Measurements from ENCODE around the gene NUDT1. TPM values are rescaled to one million over a fixed set of nuclear protein-coding genes. Genes with fewer than 3 reads are reported as not detected.

The NUDT1 gene
- total RNA-seq, 5 donors from 2014 or later (not counting 1 experiment from before 2014, with no cell fraction given) = 12.0 to 29.7 (median 21.4) TPM

- ChIA-PET CTCF (no interaction called here), POLR2A (interaction anchor here in 1 of 2 donors (0.6 kb wide), 1 partner anchor 11 kb away, joined by 3 read pairs; no protein-coding TSS in a partner anchor)
- ATAC-seq (replicated peaks in 1 of 4) = no peak
- no peaks in the 10 kb centered on the region for H3K9me3 ChIP-seq
- no peak overlapping the region for H3K27ac Mint-ChIP-seq
- peaks cover 6 to 12% of the 10 kb centered on the region in 2 donors for H3K36me3 ChIP-seq (ENCODE audit: control insufficient read depth in 2 of 2, extremely low read depth in 1 of 2, insufficient read depth in 1 of 2, low read length in 1 of 2)
- H3K4me3 ChIP-seq (ENCODE audit: control insufficient read depth in 1 of 2, extremely low read depth in 1 of 2, low read length in 1 of 2) = no peak overlapping the region
- H3K27me3 Mint-ChIP-seq = no peaks in the 10 kb centered on the region
- H3K4me1 Mint-ChIP-seq = no peaks in the 10 kb centered on the region
- no peak overlapping the region for H3K4me3 Mint-ChIP-seq
- H3K36me3 Mint-ChIP-seq = peaks cover 15% of the 10 kb centered on the region
- H3K4me1 ChIP-seq (ENCODE audit: control insufficient read depth in 1 of 2, extremely low read depth in 1 of 2, insufficient read depth in 2 of 2, low read length in 2 of 2) = no peaks in the 10 kb centered on the region
- 97% methylated on average over 5 of the region's 10 CpGs for WGBS (ENCODE audit: insufficient coverage)
- no peak for DNase-seq
- H3K27me3 ChIP-seq (replicated peaks in 1 of 2; ENCODE audit: control insufficient read depth in 2 of 2, extremely low read depth in 1 of 2, insufficient read depth in 2 of 2, low read length in 1 of 2) = no peaks in the 10 kb centered on the region
- no peaks in the 10 kb centered on the region for H3K9me3 Mint-ChIP-seq
- H3K27ac ChIP-seq (ENCODE audit: low read length) = no peak overlapping the region
Measured at GRCh38 chr7:2269991-2270460, 28.0 kb downstream of the NUDT1 start.

GRCh38 chr7:2270495-2270894 is 28.5 kb downstream of the NUDT1 start:
- 89% methylated on average over 5 of the region's 8 CpGs for WGBS (ENCODE audit: insufficient coverage)
- H3K27ac ChIP-seq (ENCODE audit: low read length) = no peak overlapping the region
- H3K4me1 ChIP-seq (ENCODE audit: control insufficient read depth in 1 of 2, extremely low read depth in 1 of 2, insufficient read depth in 2 of 2, low read length in 2 of 2) = no peaks in the 10 kb centered on the region
- H3K36me3 ChIP-seq (ENCODE audit: control insufficient read depth in 2 of 2, extremely low read depth in 1 of 2, insufficient read depth in 1 of 2, low read length in 1 of 2) = peaks cover 6 to 12% of the 10 kb centered on the region in 2 donors
- Mint-ChIP-seq H3K27ac (no peak overlapping the region), H3K4me3 (no peak overlapping the region), H3K36me3 (peaks cover 15% of the 10 kb centered on the region), H3K27me3 (no peaks in the 10 kb centered on the region), H3K4me1 (no peaks in the 10 kb centered on the region), H3K9me3 (no peaks in the 10 kb centered on the region)
- no peak overlapping the region for H3K4me3 ChIP-seq (ENCODE audit: control insufficient read depth in 1 of 2, extremely low read depth in 1 of 2, low read length in 1 of 2)
- H3K27me3 ChIP-seq (replicated peaks in 1 of 2; ENCODE audit: control insufficient read depth in 2 of 2, extremely low read depth in 1 of 2, insufficient read depth in 2 of 2, low read length in 1 of 2) = no peaks in the 10 kb centered on the region
- CTCF ChIA-PET = no interaction called here
- no peak for DNase-seq
- POLR2A ChIA-PET = interaction anchor here in 1 of 2 donors (0.6 kb wide), 1 partner anchor 10 kb away, joined by 3 read pairs; no protein-coding TSS in a partner anchor
- no peak for ATAC-seq (replicated peaks in 1 of 4)
- H3K9me3 ChIP-seq = no peaks in the 10 kb centered on the region

GRCh38 chr7:2271273-2272026 is 29.4 kb downstream of the NUDT1 start:
- Mint-ChIP-seq H3K4me3 (no peak overlapping the region), H3K27ac (no peak overlapping the region), H3K4me1 (no peaks in the 10 kb centered on the region), H3K27me3 (no peaks in the 10 kb centered on the region), H3K9me3 (no peaks in the 10 kb centered on the region), H3K36me3 (peaks cover 15% of the 10 kb centered on the region)
- no peak for DNase-seq
- Histone ChIP-seq H3K4me1 (ENCODE audit: control insufficient read depth in 1 of 2, extremely low read depth in 1 of 2, insufficient read depth in 2 of 2, low read length in 2 of 2) (no peaks in the 10 kb centered on the region), H3K27ac (ENCODE audit: low read length) (no peak overlapping the region), H3K36me3 (ENCODE audit: control insufficient read depth in 2 of 2, extremely low read depth in 1 of 2, insufficient read depth in 1 of 2, low read length in 1 of 2) (peaks cover 6 to 12% of the 10 kb centered on the region in 2 donors), H3K9me3 (no peaks in the 10 kb centered on the region), H3K27me3 (replicated peaks in 1 of 2; ENCODE audit: control insufficient read depth in 2 of 2, extremely low read depth in 1 of 2, insufficient read depth in 2 of 2, low read length in 1 of 2) (no peaks in the 10 kb centered on the region), H3K4me3 (ENCODE audit: control insufficient read depth in 1 of 2, extremely low read depth in 1 of 2, low read length in 1 of 2) (no peak overlapping the region)
- 90% methylated on average over 26 of the region's 27 CpGs for WGBS (ENCODE audit: insufficient coverage)
- ATAC-seq (replicated peaks in 1 of 4) = no peak
- ChIA-PET POLR2A (interaction anchor here in 1 of 2 donors (0.6 kb wide), 1 partner anchor 48 kb away, joined by 5 read pairs; no protein-coding TSS in a partner anchor), CTCF (no interaction called here)

GRCh38 chr7:2272031-2272430 is 30.0 kb downstream of the NUDT1 start:
- Histone ChIP-seq H3K4me3 (ENCODE audit: control insufficient read depth in 1 of 2, extremely low read depth in 1 of 2, low read length in 1 of 2) (no peak overlapping the region), H3K9me3 (no peaks in the 10 kb centered on the region), H3K36me3 (ENCODE audit: control insufficient read depth in 2 of 2, extremely low read depth in 1 of 2, insufficient read depth in 1 of 2, low read length in 1 of 2) (peaks cover 6 to 12% of the 10 kb centered on the region in 2 donors), H3K4me1 (ENCODE audit: control insufficient read depth in 1 of 2, extremely low read depth in 1 of 2, insufficient read depth in 2 of 2, low read length in 2 of 2) (no peaks in the 10 kb centered on the region), H3K27me3 (replicated peaks in 1 of 2; ENCODE audit: control insufficient read depth in 2 of 2, extremely low read depth in 1 of 2, insufficient read depth in 2 of 2, low read length in 1 of 2) (no peaks in the 10 kb centered on the region), H3K27ac (ENCODE audit: low read length) (no peak overlapping the region)
- no peak overlapping the region for H3K4me3 Mint-ChIP-seq
- no peak overlapping the region for H3K27ac Mint-ChIP-seq
- ChIA-PET POLR2A (interaction anchor here in 1 of 2 donors (0.6 kb wide), 1 partner anchor 47 kb away, joined by 5 read pairs; no protein-coding TSS in a partner anchor), CTCF (no interaction called here)
- H3K4me1 Mint-ChIP-seq = no peaks in the 10 kb centered on the region
- peaks cover 20% of the 10 kb centered on the region for H3K36me3 Mint-ChIP-seq
- 84% methylated on average over 7 of the region's 9 CpGs for WGBS (ENCODE audit: insufficient coverage)
- ATAC-seq (replicated peaks in 1 of 4) = no peak
- no peaks in the 10 kb centered on the region for H3K9me3 Mint-ChIP-seq
- DNase-seq = no peak
- H3K27me3 Mint-ChIP-seq = no peaks in the 10 kb centered on the region

- no peaks in the 10 kb centered on the region for H3K27me3 Mint-ChIP-seq
- Histone ChIP-seq H3K4me3 (ENCODE audit: control insufficient read depth in 1 of 2, extremely low read depth in 1 of 2, low read length in 1 of 2) (no peak overlapping the region), H3K4me1 (ENCODE audit: control insufficient read depth in 1 of 2, extremely low read depth in 1 of 2, insufficient read depth in 2 of 2, low read length in 2 of 2) (no peaks in the 10 kb centered on the region), H3K9me3 (no peaks in the 10 kb centered on the region), H3K27ac (ENCODE audit: low read length) (no peak overlapping the region), H3K36me3 (ENCODE audit: control insufficient read depth in 2 of 2, extremely low read depth in 1 of 2, insufficient read depth in 1 of 2, low read length in 1 of 2) (peaks cover 6 to 12% of the 10 kb centered on the region in 2 donors), H3K27me3 (replicated peaks in 1 of 2; ENCODE audit: control insufficient read depth in 2 of 2, extremely low read depth in 1 of 2, insufficient read depth in 2 of 2, low read length in 1 of 2) (no peaks in the 10 kb centered on the region)
- H3K9me3 Mint-ChIP-seq = no peaks in the 10 kb centered on the region
- no peak overlapping the region for H3K4me3 Mint-ChIP-seq
- WGBS (ENCODE audit: insufficient coverage) = 98% methylated on average over 18 of the region's 20 CpGs
- DNase-seq = no peak
- POLR2A ChIA-PET = no interaction called here
- no peak overlapping the region for H3K27ac Mint-ChIP-seq
- H3K4me1 Mint-ChIP-seq = no peaks in the 10 kb centered on the region
- CTCF ChIA-PET = no interaction called here
- peaks cover 27% of the 10 kb centered on the region for H3K36me3 Mint-ChIP-seq
- ATAC-seq (replicated peaks in 1 of 4) = no peak
Measured at GRCh38 chr7:2273866-2274265, 31.8 kb downstream of the NUDT1 start.

GRCh38 chr7:2274666-2275065 is 32.6 kb downstream of the NUDT1 start:
- Mint-ChIP-seq H3K4me1 (peaks cover 0 to under 1% (median 0%) of the 10 kb centered on the region in 3 donors), H3K27ac (no peak overlapping the region), H3K9me3 (no peaks in the 10 kb centered on the region), H3K4me3 (no peak overlapping the region), H3K27me3 (no peaks in the 10 kb centered on the region), H3K36me3 (peaks cover 24% of the 10 kb centered on the region)
- no peaks in the 10 kb centered on the region for H3K27me3 ChIP-seq (replicated peaks in 1 of 2; ENCODE audit: control insufficient read depth in 2 of 2, extremely low read depth in 1 of 2, insufficient read depth in 2 of 2, low read length in 1 of 2)
- ATAC-seq (replicated peaks in 1 of 4) = no peak
- no peak overlapping the region for H3K27ac ChIP-seq (ENCODE audit: low read length)
- WGBS (ENCODE audit: insufficient coverage) = 94% methylated on average over 7 of the region's 7 CpGs
- no peaks in the 10 kb centered on the region for H3K4me1 ChIP-seq (ENCODE audit: control insufficient read depth in 1 of 2, extremely low read depth in 1 of 2, insufficient read depth in 2 of 2, low read length in 2 of 2)
- no peaks in the 10 kb centered on the region for H3K9me3 ChIP-seq
- no peak overlapping the region for H3K4me3 ChIP-seq (ENCODE audit: control insufficient read depth in 1 of 2, extremely low read depth in 1 of 2, low read length in 1 of 2)
- POLR2A ChIA-PET = no interaction called here
- DNase-seq = no peak
- CTCF ChIA-PET = no interaction called here
- H3K36me3 ChIP-seq (ENCODE audit: control insufficient read depth in 2 of 2, extremely low read depth in 1 of 2, insufficient read depth in 1 of 2, low read length in 1 of 2) = peaks cover 6 to 12% of the 10 kb centered on the region in 2 donors
